ENCODE data around the gene ALB.

The ALB gene

DNA sequence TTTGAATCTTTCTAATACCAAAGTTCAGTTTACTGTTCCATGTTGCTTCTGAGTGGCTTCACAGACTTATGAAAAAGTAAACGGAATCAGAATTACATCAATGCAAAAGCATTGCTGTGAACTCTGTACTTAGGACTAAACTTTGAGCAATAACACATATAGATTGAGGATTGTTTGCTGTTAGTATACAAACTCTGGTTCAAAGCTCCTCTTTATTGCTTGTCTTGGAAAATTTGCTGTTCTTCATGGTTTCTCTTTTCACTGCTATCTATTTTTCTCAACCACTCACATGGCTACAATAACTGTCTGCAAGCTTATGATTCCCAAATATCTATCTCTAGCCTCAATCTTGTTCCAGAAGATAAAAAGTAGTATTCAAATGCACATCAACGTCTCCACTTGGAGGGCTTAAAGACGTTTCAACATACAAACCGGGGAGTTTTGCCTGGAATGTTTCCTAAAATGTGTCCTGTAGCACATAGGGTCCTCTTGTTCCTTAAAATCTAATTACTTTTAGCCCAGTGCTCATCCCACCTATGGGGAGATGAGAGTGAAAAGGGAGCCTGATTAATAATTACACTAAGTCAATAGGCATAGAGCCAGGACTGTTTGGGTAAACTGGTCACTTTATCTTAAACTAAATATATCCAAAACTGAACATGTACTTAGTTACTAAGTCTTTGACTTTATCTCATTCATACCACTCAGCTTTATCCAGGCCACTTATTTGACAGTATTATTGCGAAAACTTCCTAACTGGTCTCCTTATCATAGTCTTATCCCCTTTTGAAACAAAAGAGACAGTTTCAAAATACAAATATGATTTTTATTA, 28.3 kb downstream of the ALB start:
- DNase-seq: peak; percentile 63

DNA sequence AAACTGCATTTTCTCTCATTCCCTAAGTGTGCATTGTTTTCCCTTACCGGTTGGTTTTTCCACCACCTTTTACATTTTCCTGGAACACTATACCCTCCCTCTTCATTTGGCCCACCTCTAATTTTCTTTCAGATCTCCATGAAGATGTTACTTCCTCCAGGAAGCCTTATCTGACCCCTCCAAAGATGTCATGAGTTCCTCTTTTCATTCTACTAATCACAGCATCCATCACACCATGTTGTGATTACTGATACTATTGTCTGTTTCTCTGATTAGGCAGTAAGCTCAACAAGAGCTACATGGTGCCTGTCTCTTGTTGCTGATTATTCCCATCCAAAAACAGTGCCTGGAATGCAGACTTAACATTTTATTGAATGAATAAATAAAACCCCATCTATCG, 29.1 kb downstream of the ALB start:
- peak; percentile 58 for DNase-seq

DNA sequence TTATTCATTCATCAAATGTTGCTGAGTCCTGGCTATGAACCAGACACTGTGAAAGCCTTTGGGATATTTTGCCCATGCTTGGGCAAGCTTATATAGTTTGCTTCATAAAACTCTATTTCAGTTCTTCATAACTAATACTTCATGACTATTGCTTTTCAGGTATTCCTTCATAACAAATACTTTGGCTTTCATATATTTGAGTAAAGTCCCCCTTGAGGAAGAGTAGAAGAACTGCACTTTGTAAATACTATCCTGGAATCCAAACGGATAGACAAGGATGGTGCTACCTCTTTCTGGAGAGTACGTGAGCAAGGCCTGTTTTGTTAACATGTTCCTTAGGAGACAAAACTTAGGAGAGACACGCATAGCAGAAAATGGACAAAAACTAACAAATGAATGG, 30.2 kb downstream of the ALB start:
- DNase-seq: peak; percentile 47

DNA sequence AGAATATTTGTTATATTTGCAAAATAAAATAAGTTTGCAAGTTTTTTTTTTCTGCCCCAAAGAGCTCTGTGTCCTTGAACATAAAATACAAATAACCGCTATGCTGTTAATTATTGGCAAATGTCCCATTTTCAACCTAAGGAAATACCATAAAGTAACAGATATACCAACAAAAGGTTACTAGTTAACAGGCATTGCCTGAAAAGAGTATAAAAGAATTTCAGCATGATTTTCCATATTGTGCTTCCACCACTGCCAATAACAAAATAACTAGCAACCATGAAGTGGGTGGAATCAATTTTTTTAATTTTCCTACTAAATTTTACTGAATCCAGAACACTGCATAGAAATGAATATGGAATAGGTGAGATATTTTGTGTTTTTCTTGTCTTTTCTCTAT, 31.9 kb downstream of the ALB start, which contains the start of gene AFP:
AFP (plus strand) TSS at position 238 of the 400 bp plus-strand sequence; CDS start at position 280, 42 bp downstream.
- DNase-seq: no peak

DNA sequence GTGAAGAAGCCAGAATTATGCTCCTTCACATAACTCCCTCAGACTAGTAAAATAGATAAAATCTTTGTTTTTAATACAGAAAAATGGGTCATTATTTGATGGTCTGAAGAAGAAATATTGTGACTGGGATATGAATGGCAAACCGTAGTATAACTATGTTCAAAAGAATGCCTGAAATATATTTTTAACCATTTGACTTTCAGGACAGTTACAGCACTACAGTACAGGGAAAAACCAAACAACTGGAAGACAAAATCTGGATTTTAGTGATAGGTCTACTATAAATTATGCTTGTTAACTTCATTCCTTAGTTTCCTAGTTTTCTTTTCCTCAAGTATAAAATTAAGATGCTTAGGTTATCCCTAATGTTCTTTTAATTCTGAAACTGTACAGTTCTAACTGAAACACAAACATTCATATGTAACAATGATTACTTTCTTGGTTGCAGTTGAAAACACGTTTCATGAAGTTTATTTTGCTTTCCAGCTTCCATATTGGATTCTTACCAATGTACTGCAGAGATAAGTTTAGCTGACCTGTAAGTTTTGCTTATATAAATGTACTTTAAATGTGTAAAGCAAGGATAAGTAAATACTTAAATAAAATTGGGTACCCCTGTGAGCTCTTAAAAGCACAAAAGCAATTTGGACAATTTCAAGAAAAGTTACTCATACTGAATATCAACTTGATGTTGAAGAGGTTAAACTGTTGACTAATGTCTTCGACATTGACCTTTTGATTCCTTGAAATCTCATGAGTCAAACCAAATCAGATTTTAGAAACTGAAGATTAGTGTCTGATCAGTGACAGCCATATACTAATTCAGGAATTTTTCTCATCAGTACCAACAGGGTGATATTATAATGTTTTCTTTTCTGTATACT, 32.8 kb downstream of the ALB start:
- DNase-seq: no peak

DNA sequence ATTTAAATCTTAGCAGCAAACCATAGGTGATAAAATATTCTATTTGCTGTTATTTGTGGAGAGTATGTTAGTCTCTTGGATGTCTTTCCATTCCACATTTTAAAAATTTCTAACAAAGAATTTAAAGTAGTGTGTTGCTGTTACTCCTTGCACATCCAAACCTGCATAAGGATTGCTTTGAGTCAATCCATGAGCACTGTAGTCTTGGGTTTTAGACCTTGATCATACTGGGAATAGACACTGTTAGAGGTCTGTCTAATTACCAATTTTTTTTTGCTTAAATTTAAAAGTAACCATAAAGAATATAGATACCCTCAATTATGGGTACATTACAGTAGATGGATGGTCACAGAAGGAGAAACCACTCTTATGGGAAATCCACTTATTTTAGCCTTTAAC, 33.5 kb downstream of the ALB start:
- DNase-seq: no peak

DNA sequence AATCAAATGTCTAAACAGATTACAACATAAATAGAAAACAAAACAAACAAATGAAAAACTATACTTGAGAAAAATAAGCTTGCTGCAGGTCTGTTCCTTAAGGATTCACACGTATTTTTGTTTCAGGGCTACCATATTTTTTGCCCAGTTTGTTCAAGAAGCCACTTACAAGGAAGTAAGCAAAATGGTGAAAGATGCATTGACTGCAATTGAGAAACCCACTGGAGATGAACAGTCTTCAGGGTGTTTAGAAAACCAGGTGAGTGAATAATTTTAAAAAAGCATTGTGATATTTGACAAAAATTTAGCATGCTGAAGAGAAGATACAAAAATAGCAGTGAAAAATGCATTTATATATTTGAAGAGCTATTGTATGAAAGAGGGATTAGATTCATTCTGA, 34.0 kb downstream of the ALB start:
- no peak for DNase-seq

DNA sequence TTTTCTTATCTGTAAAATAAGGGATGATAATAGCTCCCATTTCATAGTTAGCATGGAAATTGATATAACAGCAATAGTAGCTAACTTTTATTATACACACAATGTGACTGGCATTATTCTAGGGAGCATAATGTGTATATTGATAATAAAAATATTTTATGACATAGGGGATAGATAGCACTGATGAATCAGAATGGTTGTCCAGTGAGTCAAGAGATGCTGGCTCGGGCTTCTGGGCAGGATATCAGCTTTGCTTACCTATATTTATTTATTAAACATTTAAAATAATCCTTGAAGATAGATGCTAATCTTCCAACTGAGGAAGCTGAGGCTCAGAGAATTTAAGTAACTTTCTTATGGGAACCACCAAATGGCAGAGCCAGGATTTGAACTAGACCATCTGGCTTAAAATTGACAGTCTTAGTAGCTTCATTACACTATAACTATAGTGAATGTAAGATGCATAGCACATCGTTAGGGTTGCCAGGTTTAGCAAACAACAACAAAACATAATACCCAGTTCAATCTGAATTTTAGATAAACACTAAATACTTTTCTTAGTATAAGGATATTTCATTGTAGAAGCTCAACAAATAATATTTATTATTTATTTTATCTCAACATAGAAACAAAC, 34.6 kb downstream of the ALB start:
- no peak for DNase-seq

DNA sequence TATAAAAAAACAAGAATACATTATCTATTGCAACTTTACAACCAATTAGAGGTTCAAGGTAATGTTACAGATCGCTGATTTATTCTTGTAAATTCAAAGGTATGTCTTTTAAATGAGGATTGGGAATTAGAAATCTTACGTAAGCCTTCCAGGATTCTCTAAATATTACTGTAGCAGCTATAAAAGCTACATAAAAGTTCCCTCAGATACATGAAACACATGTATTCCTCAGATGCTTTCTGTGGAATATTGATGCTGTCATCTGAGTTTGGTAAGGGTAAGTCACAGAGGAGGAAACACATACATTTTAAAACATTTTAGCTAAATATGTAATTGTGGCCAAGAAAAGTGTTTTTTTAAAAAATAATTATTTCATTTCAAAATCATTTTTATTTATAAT, 35.4 kb downstream of the ALB start:
- no peak for DNase-seq

DNA sequence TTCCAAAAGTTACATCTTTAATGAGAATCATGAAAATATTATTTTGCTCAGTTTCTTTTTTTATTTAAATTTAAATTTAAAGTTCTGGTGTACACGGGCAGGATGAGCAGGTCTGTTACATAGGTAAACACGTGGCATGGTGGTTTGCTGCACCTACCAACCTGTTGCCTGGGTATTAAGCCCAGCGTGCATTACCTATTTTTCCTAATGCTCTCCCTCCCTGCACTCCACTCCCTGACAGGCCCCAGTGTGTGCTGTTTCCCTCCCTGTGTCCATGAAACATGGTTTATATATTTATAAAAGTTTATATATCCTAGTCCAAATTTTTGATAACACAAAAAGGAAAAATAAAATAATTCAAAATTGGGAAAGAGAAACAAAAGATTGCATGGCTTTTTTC, 35.9 kb downstream of the ALB start:
- no peak for DNase-seq

DNA sequence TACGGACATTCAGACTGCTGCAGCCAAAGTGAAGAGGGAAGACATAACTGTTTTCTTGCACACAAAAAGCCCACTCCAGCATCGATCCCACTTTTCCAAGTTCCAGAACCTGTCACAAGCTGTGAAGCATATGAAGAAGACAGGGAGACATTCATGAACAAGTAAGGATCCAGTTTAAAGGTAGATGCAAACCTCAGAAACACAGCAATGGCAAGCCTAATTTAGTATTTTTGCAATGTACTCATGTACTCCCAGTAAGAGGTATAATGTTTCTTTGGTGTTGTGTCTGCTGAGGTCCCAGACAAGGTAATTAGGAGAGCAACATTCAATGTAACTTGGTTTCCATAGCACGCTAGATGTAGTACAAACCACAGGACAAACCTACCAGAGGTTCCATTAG, 36.6 kb downstream of the ALB start:
- no peak for DNase-seq

DNA sequence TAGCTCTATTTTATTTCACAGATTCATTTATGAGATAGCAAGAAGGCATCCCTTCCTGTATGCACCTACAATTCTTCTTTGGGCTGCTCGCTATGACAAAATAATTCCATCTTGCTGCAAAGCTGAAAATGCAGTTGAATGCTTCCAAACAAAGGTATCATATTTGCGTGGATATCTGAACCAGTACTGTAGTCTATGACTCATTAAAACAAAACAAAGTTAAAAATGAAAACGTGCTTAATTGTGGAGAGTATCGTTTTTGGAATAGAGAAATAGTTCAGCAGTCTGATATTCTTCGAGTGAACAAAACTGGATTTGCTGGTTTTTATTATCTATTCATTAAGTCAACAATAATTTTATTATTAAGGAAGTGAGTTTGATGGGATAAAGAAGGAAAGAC, 38.2 kb downstream of the ALB start:
- DNase-seq: no peak

DNA sequence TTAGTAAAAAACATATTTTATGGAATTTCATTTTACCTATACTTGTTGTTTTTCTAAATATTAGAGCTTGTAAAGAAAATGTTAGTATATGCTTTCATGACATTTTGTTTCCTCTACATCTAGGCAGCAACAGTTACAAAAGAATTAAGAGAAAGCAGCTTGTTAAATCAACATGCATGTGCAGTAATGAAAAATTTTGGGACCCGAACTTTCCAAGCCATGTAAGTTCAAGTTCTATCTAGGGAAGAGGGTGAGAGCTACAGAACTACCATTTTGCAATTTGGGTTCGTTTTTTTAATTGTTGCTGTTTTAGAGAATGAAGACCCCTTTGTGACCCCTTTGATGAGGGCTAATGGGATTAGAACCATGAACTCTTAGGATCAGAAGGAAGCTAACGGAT, 39.1 kb downstream of the ALB start:
- DNase-seq: no peak

DNA sequence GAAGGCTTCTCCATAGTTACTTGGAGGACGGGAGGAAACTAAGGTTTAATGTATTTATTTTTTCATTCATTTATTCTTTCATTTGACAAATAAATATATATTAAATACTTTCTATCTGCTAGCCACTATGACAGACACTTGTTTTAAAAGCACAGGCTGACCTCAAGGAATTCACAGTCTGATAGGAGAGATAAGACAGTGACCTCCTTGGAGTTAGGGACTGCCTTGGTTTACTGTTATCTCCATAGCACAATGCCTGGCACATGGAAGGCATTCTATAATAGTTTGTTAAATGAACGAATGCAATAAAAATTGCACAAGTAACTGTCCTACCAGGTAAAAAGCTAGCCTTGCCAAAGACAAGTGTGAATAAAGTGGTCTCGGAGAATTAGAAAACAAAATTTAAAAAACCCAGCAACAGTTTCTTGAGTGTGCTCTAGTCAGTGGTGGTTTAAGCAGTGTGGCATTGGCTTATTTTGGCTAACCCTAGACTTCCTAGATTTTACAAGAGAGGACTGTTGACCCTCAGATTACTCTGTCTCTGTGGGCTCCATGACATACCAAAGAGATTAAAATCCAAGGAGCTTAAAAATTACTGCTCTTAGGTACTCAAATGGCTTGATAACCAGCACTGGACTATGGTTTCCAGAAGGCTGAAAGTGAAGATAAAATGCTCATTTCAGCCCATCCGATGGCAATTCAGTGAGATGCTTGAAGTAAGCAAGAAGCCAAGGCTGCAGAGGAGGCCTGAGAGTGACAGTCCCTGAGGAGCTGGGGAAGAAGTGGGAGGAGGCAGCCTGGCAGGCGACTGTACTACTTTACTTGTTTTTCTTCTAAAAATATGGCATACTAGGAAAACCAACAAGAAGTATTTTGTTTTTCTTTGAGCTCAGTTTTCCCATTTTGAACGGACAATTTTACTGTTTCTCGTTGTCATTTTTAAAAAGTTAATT, 41.6 kb downstream of the ALB start:
- DNase-seq: no peak

DNA sequence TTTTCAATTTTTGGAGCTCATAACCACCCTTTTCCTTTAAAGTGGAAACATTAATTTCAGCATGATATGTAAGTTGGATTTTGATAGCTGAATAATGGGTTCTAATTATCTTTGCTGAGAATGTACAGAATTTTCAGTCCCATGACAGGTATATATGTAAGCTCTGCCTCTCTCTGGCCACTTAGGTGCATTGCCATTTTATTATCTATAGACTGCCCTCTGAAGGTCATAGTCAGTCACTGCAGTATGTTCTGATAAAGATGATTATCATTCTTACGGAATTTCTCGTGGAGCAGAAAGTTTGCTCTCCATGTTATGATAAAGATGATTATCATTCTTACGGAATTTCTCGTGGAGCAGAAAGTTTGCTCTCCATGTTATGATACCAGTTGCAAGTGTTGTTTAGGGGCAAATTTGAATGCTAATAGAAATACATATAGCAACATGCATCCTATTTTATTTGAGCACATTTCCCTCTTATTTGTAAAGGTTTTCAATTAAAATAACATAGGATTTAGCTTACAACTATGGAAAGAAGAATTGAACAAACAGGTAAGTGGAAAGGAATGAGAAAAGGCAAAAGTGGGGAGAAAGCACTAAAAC, 42.4 kb downstream of the ALB start:
- peak; percentile 89 for DNase-seq

DNA sequence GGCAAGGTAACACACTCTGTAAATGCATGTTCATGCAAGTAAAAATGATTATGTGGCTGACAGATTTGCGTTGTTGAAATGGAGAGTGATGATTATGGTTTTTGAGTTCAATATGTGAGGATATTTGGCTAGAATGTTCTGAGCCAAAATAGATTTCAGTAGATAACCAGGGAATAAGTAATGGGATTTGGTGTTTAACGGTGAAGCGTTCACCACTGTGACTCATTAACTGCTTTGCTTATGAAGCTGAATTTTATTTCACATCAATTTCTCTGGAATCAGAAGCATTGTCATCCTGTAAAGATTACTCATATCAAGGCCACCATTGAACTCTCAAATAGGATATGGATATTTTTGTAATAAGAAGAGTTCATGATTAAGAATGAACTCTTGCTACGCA, 43.6 kb downstream of the ALB start:
- DNase-seq: no peak

DNA sequence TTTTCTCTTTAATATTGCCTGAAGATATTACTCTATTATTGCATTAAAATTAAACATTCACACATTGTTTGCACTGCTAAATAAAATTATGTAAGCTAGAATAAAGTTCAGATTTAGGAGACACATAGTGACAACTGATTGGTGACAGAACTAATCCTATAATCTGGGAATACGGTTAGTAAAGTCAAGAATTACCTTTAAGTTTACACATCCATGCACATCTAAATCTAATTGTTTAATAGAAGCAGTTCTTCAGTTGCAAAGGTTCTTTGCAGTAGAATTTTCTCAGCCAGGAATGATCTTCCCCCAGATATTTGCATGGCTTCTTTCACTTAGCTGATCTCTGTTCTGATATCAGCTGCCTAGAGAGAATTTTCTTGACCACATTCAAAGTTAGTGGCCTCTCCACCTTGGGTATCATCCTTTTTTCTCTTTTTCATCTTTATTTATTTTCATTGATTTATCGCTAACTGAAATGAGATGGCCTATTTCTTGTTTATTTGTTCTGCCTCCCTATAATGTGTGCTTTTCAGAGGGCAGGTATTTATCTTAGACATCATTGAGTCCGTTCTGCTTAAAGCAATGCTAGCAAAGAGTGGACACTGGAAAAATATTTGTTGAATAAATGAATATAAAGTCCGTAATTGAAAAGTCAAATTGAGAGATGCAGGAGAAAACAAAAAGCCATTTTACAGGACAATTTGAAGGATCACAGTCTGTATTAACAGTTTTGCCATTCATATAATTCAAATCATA, 44.5 kb downstream of the ALB start:
- no peak for DNase-seq

DNA sequence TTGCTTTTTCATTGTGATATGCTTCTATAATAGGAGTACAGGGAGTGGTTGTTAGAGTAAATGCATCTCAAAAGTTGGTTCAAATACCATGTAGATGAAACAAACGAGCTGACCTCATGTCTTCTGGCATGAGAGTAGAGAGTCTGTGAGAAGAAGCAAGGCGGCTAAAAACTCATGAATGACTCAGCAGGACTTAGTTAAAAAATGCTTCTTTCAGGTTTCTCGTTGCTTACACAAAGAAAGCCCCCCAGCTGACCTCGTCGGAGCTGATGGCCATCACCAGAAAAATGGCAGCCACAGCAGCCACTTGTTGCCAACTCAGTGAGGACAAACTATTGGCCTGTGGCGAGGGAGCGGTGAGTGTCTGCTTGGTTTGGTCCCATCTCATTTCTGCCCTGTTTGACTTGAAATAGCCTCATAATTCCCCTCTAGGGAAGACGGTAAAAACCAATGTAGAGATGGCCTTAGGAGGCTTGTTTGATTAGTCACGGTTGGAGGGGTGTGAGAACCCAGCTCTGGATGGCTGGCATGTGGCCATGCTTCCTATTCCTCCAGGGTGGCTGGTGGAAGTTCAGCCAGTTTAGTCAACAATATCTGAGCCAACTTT, 46.4 kb downstream of the ALB start:
- DNase-seq: no peak

DNA sequence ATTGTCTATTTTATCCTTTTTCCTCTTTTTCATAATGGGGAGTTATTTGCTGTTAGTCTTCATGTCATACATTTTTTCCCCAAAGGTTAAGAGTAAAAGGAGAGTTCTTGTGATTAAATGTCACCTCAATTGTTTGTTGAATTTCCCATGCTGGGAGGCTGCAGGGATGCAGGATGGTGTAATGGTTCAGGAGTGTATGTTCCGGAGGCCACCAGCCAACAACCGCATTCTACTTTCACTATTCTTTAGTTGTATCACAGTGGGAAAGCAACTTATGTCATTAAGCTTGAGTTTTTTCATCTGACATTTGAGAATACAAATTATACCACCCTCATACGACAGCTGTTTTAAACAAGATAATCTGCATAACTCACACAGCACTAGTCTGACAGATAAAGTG, 47.3 kb downstream of the ALB start:
- no peak for DNase-seq

DNA sequence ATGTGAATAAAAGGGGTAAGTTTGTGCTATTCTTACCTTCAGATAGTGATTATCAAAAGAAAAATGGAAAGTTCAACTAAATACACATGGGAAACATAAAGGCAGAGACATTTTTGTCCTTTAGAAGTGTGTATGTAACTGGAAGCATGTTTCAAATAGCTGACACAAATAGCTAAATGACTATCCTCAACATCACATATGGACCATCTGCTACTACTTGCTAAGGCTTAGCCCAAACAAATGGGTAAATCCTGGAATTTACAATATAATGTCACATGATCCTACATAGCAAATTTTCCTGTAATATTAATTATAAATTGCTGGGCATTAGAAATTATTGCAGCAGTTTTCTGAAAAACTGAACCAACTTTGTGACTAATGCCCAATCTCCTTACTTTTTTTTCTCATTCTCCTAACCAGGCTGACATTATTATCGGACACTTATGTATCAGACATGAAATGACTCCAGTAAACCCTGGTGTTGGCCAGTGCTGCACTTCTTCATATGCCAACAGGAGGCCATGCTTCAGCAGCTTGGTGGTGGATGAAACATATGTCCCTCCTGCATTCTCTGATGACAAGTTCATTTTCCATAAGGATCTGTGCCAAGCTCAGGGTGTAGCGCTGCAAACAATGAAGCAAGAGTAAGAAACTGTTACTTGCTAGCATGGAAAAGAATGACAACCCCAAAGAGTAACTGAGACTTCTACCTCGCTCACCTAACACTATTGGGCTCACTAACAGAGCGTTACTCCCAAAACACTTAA, 48.1 kb downstream of the ALB start:
- no peak for DNase-seq
